OCI-LY1 (cell line): Measurements from ENCODE around the gene FAM32A.

Source experiments
- H2AFZ ChIP-seq: fragments of 200-600 bp; sonication (generic), shearing (Covaris generic); 2 replicates; pipeline ENCODE4 v1.6.0; 2014; ENCODE audit warnings: antibody characterized with exemption, mild to moderate bottlenecking, low read length
- H3F3A ChIP-seq: fragments of 200-600 bp; sonication (generic), shearing (Covaris generic); 2 replicates; pipeline ENCODE4 v1.6.0; 2014; ENCODE audit warnings: mild to moderate bottlenecking, antibody characterized with exemption, low read length, moderate library complexity; ENCODE audit not compliant: insufficient read depth
- H3K27ac ChIP-seq: fragments of 200-600 bp; sonication (generic); 2 replicates; pipeline ENCODE4 v1.5.1; 2014; ENCODE audit warnings: low read length, mixed run types, mild to moderate bottlenecking, low read depth; ENCODE audit not compliant: poor library complexity, severe bottlenecking
- H3K27me3 ChIP-seq: fragments of 200-600 bp; sonication (generic); 2 replicates; pipeline ENCODE4 v1.6.0; 2014; ENCODE audit warnings: antibody characterized with exemption, mild to moderate bottlenecking, low read length, moderate library complexity; ENCODE audit not compliant: insufficient read depth
- H3K36me3 ChIP-seq: fragments of 200-600 bp; sonication (generic); 2 replicates; pipeline ENCODE4 v1.6.1; 2014; ENCODE audit warnings: mild to moderate bottlenecking, antibody characterized with exemption, low read length, moderate library complexity, mixed read lengths; ENCODE audit not compliant: insufficient read depth
- H3K4me1 ChIP-seq: fragments of 200-600 bp; sonication (generic); 2 replicates; pipeline ENCODE4 v1.5.1; 2014; ENCODE audit warnings: mild to moderate bottlenecking, low read length, moderate library complexity; ENCODE audit not compliant: insufficient read depth, severe bottlenecking
- H3K4me2 ChIP-seq: fragments of 200-600 bp; sonication (generic), shearing (Covaris generic); 2 replicates; pipeline ENCODE4 v1.6.1; 2014; ENCODE audit warnings: low read length
- H3K4me3 ChIP-seq: fragments of 200-600 bp; sonication (generic); 2 replicates; pipeline ENCODE4 v1.5.1; 2014; ENCODE audit warnings: low read length, low read depth, mild to moderate bottlenecking, mixed read lengths; ENCODE audit not compliant: poor library complexity, severe bottlenecking
- H3K79me2 ChIP-seq: fragments of 200-600 bp; shearing (Covaris generic); 2 replicates; pipeline ENCODE4 v1.6.1; 2016; ENCODE audit warnings: mixed run types, low read length, mixed read lengths; ENCODE audit not compliant: insufficient read depth
- H3K9ac ChIP-seq: fragments of 200-600 bp; sonication (generic), shearing (Covaris generic); 2 replicates; pipeline ENCODE4 v1.6.1; 2014; ENCODE audit warnings: mild to moderate bottlenecking, low read length, mixed read lengths
- H3K9me2 ChIP-seq: fragments of 200-600 bp; sonication (generic), shearing (Covaris generic); 2 replicates; pipeline ENCODE4 v1.6.1; 2014; ENCODE audit warnings: low read depth, mild to moderate bottlenecking, low read length, mixed read lengths
- H3K9me3 ChIP-seq: fragments of 200-600 bp; shearing (Covaris generic); 2 replicates; pipeline ENCODE4 v1.6.1; 2014; ENCODE audit warnings: low read length, mixed read lengths
- H4K20me1 ChIP-seq: fragments of 200-600 bp; sonication (generic), shearing (Covaris generic); 2 replicates; pipeline ENCODE4 v1.6.0; 2016; ENCODE audit warnings: mild to moderate bottlenecking, low read length; ENCODE audit not compliant: insufficient read depth
- EZH2 ChIP-seq: fragments of 200-600 bp; sonication (generic), shearing (Covaris generic); IDR thresholded peaks from 2 replicates; pipeline ENCODE4 v1.8.0; 2017; ENCODE audit warnings: borderline replicate concordance, mixed run types, mild to moderate bottlenecking, antibody characterized with exemption, low read length, moderate library complexity, mixed read lengths
- TF ChIP-seq, protein P1 (sequence below): fragments of 200-600 bp; sonication (generic), shearing (Covaris generic); IDR thresholded peaks from 2 replicates; pipeline ENCODE4 v1.5.1; 2017; ENCODE audit warnings: mild to moderate bottlenecking, antibody characterized with exemption, low read length, moderate library complexity, mixed read lengths

FAM32A gene

GRCh38 chr19:16188521-16188920, 3.3 kb downstream of the FAM32A start:
- Histone ChIP-seq H3K79me2 (no peaks in the 10 kb centered on the region), H3F3A (no peaks in the 10 kb centered on the region), H3K36me3 (peaks cover 50% of the 10 kb centered on the region), H3K4me3 (no peak overlapping the region), H4K20me1 (no peaks in the 10 kb centered on the region), H3K9me3 (no peaks in the 10 kb centered on the region), H2AFZ (no peak overlapping the region), H3K9ac (no peak overlapping the region), H3K4me2 (no peak overlapping the region), H3K9me2 (no peaks in the 10 kb centered on the region), H3K4me1 (peaks cover 16% of the 10 kb centered on the region), H3K27me3 (no peaks in the 10 kb centered on the region), H3K27ac (no peak overlapping the region)
- no peak for TF ChIP-seq EZH2
- TF ChIP-seq, protein P1, sequence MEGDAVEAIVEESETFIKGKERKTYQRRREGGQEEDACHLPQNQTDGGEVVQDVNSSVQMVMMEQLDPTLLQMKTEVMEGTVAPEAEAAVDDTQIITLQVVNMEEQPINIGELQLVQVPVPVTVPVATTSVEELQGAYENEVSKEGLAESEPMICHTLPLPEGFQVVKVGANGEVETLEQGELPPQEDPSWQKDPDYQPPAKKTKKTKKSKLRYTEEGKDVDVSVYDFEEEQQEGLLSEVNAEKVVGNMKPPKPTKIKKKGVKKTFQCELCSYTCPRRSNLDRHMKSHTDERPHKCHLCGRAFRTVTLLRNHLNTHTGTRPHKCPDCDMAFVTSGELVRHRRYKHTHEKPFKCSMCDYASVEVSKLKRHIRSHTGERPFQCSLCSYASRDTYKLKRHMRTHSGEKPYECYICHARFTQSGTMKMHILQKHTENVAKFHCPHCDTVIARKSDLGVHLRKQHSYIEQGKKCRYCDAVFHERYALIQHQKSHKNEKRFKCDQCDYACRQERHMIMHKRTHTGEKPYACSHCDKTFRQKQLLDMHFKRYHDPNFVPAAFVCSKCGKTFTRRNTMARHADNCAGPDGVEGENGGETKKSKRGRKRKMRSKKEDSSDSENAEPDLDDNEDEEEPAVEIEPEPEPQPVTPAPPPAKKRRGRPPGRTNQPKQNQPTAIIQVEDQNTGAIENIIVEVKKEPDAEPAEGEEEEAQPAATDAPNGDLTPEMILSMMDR, result no peak

DNA sequence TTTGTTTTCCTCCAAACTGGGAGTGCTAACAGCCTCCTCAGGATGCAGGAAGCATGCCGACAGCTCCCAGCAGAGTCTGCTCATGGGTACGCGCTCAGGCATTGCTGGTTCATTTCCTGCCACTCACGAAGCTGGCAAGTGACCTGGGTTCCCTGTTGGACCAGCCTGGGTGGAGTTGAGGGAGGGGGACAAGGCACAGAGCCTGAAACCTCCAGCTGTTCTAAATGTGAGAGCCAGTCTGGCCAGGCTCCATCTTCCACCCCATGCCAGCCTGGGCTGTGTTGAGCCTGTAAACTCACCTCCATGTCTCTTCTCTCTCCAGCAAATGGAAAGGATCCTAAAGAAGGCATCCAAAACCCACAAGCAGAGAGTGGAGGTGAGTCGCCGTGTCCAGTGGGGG, 5.0 kb downstream of the FAM32A start:
- H3K27ac ChIP-seq, result no peak overlapping the region

GRCh38 chr19:16190736-16191135, 5.5 kb downstream of the FAM32A start:
- H3F3A ChIP-seq, result no peaks in the 10 kb centered on the region
- H3K4me1 ChIP-seq, result peaks cover 12% of the 10 kb centered on the region
- no peaks in the 10 kb centered on the region for H3K27me3 ChIP-seq
- H3K27ac ChIP-seq, result no peak overlapping the region
- H3K4me3 ChIP-seq, result no peak overlapping the region
- no peaks in the 10 kb centered on the region for H3K9me3 ChIP-seq
- no peak overlapping the region for H2AFZ ChIP-seq
- TF ChIP-seq EZH2, result no peak
- TF ChIP-seq, protein P1, result no peak
- H4K20me1 ChIP-seq, result no peaks in the 10 kb centered on the region
- no peaks in the 10 kb centered on the region for H3K79me2 ChIP-seq
- no peak overlapping the region for H3K4me2 ChIP-seq
- H3K9ac ChIP-seq, result no peak overlapping the region
- H3K36me3 ChIP-seq, result peaks cover 50% of the 10 kb centered on the region
- H3K9me2 ChIP-seq, result no peaks in the 10 kb centered on the region

More for the DNA sequence above, 5.0 kb downstream of the FAM32A start:
- H3K4me2 ChIP-seq, result no peak overlapping the region
- no peak for TF ChIP-seq EZH2
- TF ChIP-seq, protein P1, result no peak
- no peaks in the 10 kb centered on the region for H3K9me2 ChIP-seq
- H3K9me3 ChIP-seq, result no peaks in the 10 kb centered on the region
- peaks cover 12% of the 10 kb centered on the region for H3K4me1 ChIP-seq
- peaks cover 50% of the 10 kb centered on the region for H3K36me3 ChIP-seq
- no peaks in the 10 kb centered on the region for H3K27me3 ChIP-seq
- no peak overlapping the region for H3K4me3 ChIP-seq
- no peak overlapping the region for H3K9ac ChIP-seq
- H4K20me1 ChIP-seq, result no peaks in the 10 kb centered on the region
- no peak overlapping the region for H2AFZ ChIP-seq
- H3F3A ChIP-seq, result no peaks in the 10 kb centered on the region
- H3K79me2 ChIP-seq, result no peaks in the 10 kb centered on the region
